NT2/D1 (cell line): ENCODE measurements around the gene OSM.

Experiments used
- DNase-seq: peaks from one replicate; pipeline ENCODE4 v3.0.0-alpha.2; 2011; ENCODE audit warnings: low read depth, low spot score
- H3K27me3 ChIP-seq: 2 replicates; pipeline ENCODE4 v1.6.0; 2011; ENCODE audit warnings: mild to moderate bottlenecking; ENCODE audit not compliant: insufficient read length, insufficient read depth
- H3K36me3 ChIP-seq: 2 replicates; pipeline ENCODE4 v1.6.1; 2011; ENCODE audit warnings: mild to moderate bottlenecking, low read length, mixed read lengths; ENCODE audit not compliant: insufficient read depth, insufficient read length
- H3K4me1 ChIP-seq: 2 replicates; pipeline ENCODE4 v1.5.1; 2011; ENCODE audit not compliant: insufficient read depth, insufficient read length
- H3K4me3 ChIP-seq: 2 replicates; pipeline ENCODE4 v1.5.1; 2011; ENCODE audit warnings: low read depth; ENCODE audit not compliant: insufficient read length
- H3K9ac ChIP-seq: 2 replicates; pipeline ENCODE4 v1.6.0; 2011; ENCODE audit warnings: low read depth; ENCODE audit not compliant: insufficient read length
- H3K9me3 ChIP-seq: 2 replicates; pipeline ENCODE4 v1.5.1; 2011; ENCODE audit warnings: mild to moderate bottlenecking, low read length; ENCODE audit not compliant: insufficient read depth
- SUZ12 ChIP-seq: IDR thresholded peaks from 2 replicates; pipeline ENCODE4 v1.6.1; 2011; ENCODE audit not compliant: insufficient read length, insufficient read depth; ENCODE audit errors: extremely low read depth
- YY1 ChIP-seq: IDR thresholded peaks from 2 replicates; pipeline ENCODE4 v1.6.1; 2011; ENCODE audit not compliant: insufficient read length, insufficient read depth
- ZNF274 ChIP-seq: IDR thresholded peaks from 2 replicates; pipeline ENCODE4 v1.6.1; 2011; ENCODE audit warnings: mild to moderate bottlenecking, low read depth, low read length

The OSM gene

DNA sequence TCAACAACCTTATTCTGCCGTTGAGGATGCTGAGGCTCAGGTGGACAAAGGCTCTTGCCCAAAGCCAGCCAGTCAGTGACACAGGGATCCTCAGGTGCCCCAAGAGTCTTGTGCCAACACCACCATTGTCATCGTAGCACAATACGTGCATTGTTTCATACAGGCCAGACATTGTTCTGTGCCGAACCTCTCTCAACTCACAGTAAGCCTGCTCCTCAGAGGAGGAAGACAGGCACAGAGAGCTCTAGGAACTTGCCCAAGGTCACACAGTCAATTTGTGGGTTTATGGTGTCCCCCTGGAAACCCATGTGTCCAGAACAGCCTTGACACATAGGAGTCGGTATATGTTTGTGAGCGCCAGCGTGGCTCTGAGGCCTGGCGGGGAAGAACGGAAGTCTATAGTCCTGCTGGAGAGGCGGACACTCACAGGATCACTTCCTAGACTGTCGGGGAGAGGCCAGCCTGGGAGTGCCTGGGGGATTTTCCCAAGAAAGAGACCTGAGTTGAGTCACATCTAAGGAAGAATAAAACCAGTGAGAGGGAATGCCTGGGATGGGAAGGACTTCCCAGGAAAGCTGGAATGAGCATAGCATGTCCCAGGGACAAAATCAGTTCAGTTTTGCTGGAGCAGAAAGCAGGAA is 40.3 kb downstream of the OSM start:
- no peak for TF ChIP-seq SUZ12
- TF ChIP-seq YY1: no peak
- no peak for TF ChIP-seq ZNF274
- peaks cover 17% of the 10 kb centered on the region for H3K4me1 ChIP-seq
- H3K9me3 ChIP-seq: no peaks in the 10 kb centered on the region
- H3K9ac ChIP-seq: no peak overlapping the region
- no peaks in the 10 kb centered on the region for H3K27me3 ChIP-seq
- no peaks in the 10 kb centered on the region for H3K36me3 ChIP-seq
- no peak for DNase-seq
- H3K4me3 ChIP-seq: no peak overlapping the region

DNA sequence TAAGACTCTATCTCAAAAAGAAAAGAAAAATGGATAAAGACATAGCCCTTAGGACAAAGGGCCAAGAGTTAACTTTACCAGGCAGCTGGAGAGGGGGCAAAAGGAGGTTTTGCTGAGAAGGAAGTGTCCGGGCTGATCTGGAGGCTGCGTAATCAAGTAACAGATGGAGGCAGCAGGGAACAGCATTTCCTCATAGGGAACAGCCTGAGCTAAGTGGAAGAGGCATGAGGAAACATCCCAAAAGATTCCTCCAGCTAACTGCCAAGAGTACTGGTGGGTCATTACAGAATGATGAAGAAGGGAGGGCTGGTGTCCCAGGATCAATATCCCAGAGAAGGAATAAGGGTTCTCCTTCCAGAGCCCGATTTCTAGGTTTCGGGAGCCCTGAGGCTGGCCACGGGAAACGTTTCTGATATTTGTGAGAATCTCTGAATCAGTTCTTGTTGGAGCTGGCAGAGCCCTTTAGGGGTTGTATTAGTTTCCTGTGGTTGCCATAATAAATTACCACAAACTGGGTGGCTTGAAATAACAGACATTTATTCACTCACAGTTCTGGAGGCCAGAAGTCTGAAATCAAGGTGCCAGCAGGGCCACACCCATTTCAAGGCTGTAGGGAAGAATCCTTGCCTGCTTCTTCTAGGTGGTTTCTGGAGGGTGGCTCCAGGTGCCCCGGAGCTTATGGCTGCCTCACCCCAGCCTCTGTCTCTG is 41.3 kb downstream of the OSM start:
- no peaks in the 10 kb centered on the region for H3K9me3 ChIP-seq
- H3K27me3 ChIP-seq: no peaks in the 10 kb centered on the region
- no peak overlapping the region for H3K9ac ChIP-seq
- TF ChIP-seq SUZ12 (no peak), YY1 (no peak), ZNF274 (no peak)
- no peak for DNase-seq
- peaks cover 17% of the 10 kb centered on the region for H3K4me1 ChIP-seq
- no peaks in the 10 kb centered on the region for H3K36me3 ChIP-seq
- H3K4me3 ChIP-seq: no peak overlapping the region

DNA sequence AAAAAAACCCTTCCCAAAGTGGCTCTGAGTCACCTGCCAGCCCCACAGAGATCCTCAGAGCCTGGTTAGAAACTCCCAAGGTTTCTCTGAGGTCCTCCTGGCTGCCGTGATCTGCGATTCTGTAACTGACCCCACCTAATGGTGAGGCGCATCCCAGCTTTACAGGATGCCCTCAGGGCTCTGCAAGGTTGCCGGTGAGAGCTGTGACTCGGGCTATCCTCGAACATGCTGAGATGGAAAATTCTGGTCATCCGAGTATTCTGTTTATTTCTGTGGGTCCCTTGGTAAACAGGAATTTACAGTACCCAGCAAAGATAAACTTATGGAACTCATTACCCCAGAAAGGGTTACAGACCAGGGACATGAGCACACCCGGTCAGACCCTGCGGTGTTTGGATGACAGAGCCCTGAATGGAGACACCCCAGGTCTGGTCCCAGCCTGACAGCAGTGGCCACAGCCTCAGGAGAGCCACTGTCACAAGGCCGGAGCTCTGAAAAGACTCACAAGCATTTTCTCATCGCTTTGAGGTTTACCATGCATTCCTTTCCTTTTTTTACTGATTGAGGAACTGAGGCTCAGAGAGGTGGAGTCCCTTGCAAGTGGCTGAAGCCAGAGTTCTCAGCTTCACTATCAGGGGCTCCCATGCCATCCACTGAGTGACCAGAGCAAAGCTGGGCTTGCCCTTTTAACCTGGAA is 42.3 kb downstream of the OSM start:
- Histone ChIP-seq H3K4me1 (peaks cover 17% of the 10 kb centered on the region), H3K4me3 (no peak overlapping the region), H3K27me3 (no peaks in the 10 kb centered on the region), H3K9me3 (no peaks in the 10 kb centered on the region), H3K9ac (no peak overlapping the region), H3K36me3 (no peaks in the 10 kb centered on the region)
- no peak for TF ChIP-seq SUZ12
- no peak for TF ChIP-seq ZNF274
- no peak for TF ChIP-seq YY1
- DNase-seq: no peak

DNA sequence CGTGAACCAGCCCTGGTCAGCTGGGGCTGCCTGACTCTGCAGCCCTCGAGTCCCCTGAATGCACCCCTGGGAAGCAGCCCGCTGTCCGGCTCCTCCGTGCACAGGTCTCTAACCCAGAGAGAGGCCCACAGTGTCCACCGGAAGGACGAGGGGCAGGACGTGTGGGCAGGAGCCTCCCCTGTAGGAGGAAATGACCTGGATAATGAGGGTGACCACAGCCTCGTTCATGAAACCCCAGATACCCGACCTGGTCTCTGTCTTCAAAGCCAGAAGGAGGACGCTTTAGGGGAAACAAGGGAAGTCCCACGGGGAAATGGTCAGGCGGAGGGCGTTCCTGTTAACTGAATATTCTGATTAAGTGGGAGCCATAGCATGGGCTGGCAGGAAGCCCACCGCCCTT is 43.3 kb downstream of the OSM start:
- H3K27me3 ChIP-seq: no peaks in the 10 kb centered on the region
- peak overlapping the region; percentile 3 for H3K9ac ChIP-seq
- H3K4me1 ChIP-seq: peaks cover 11% of the 10 kb centered on the region
- no peaks in the 10 kb centered on the region for H3K36me3 ChIP-seq
- TF ChIP-seq SUZ12 (no peak), YY1 (no peak), ZNF274 (no peak)
- H3K4me3 ChIP-seq: no peak overlapping the region
- H3K9me3 ChIP-seq: no peaks in the 10 kb centered on the region
- no peak for DNase-seq

DNA sequence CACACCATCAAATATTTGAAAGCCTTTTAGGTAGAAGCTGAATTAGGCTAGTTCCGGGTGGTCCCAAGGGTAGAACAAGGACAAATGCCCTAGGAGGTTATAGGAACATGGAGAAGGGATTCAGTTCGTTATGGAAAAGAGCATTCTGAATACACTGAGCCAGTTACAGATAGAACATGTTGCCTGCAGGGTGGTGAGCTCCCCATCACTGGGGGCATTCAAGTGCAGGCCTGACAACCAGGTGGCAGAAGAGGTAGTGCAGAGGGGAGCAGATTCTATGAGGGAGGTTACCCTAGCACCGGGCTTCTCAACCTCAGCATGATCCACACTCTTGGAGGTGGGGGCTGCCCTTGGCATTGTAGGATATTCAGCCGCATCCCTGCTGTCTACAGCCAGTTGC is 44.3 kb downstream of the OSM start:
- no peak for DNase-seq
- H3K36me3 ChIP-seq: no peaks in the 10 kb centered on the region
- no peaks in the 10 kb centered on the region for H3K27me3 ChIP-seq
- H3K9me3 ChIP-seq: no peaks in the 10 kb centered on the region
- TF ChIP-seq YY1 (no peak), SUZ12 (no peak), ZNF274 (no peak)
- no peak overlapping the region for H3K9ac ChIP-seq
- no peak overlapping the region for H3K4me3 ChIP-seq
- H3K4me1 ChIP-seq: peaks cover 7% of the 10 kb centered on the region

DNA sequence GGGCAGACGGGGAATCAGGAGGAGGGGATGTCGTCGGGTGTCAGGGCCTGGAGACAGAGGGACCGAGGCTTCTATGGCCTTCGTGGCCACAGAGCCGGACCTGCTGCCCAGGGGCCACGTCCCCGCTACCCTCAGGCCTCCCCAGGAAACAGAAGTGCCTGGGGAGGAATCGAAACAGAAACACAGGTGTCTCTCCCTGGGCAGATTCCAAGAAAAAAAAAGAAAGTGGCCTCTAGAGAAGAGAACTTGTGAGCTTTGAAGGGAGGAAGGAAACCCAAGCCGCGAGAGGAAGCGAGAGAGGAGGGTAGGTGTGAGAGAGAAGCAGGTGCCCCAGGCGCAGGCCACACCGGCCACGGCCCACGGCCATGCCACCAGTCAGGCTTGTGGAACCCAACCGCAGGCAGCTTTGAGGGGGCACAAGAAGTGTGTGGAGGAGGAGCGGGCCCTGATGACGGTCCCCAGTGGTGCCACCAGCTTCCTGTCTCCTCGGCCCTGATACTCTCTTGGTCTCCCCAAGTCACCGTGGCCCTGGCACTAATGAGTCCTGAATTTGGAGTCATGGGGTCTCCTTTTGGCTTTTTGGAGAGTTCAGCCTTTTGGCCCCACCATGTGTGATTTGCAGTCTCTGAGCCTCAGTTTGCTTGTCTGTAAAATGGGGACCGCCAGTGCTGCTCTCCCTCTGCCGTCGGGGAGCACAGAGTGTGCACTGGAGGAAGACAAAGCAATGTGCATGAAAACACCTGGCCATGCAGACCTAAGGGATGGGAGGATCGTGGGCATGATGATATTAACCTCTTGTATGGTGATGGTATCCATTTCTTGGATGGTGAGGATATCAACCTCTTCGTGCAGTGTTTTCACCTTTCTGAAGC is 45.3 kb downstream of the OSM start:
- Histone ChIP-seq H3K9me3 (no peaks in the 10 kb centered on the region), H3K27me3 (no peaks in the 10 kb centered on the region), H3K4me1 (peaks cover 3% of the 10 kb centered on the region), H3K9ac (no peak overlapping the region), H3K36me3 (no peaks in the 10 kb centered on the region), H3K4me3 (no peak overlapping the region)
- TF ChIP-seq SUZ12 (no peak), YY1 (no peak), ZNF274 (no peak)
- DNase-seq: no peak
